ENCODE data around the gene TMEM209.
"Not testable (repeated sequence)": the region's sequence is repeated elsewhere in the genome, so short reads cannot be mapped to it uniquely, and the experiment has no call there.

TMEM209 gene

DNA sequence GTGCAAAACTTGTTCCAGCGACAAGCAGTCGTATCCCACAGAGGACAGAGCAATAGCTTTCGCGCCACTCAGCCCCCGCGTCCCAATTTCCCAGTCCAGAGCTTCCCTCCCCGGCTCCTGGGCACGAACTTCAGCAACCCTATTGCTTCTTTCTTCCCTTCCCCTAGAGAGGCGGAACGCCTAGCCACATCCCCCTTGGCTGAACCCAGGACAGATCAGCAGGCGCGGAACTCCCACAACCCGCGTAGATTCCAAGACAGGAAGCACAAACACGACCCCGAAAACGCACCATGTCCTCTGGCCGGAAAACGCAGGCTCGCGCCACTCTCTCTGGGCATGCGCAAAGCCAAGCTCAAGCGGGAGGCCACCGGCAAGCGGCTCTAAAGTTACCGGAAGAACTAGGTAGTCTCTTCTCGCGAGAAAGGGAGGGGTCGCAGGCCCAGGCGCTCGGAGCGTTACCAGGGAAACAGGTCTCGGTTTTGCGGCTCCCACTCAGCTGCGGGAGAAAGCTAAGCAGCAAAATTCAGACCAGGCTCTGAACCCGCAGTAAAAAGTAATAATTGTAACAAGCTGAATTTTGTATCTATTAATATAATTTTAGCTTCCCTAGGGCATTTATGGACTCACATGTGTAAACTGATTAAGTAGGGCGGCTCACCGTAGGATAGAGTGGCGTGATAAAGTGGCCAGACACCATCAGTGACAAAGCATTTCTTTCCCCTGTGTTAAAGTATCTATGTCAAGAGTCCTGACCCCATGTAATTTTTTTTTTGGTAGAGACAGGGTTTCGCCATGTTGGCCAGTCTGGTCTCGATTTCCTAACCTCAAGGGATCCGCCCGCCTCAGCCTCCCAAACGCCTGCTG, at the start of gene TMEM209:
TSS of gene TMEM209 (minus strand) at position 323 of the 864 bp plus-strand sequence. CDS start at position 292, 31 bp downstream.
- Histone ChIP-seq H3K79me2 (ENCODE audit: insufficient read depth, low read length) (peaks cover 24% of the 10 kb centered on the region), H3K27ac (ENCODE audit: low read depth, low read length) (peak within 1 kb of the TSS; percentile 78), H3K9me3 (ENCODE audit: insufficient read depth, low read length) (no peaks in the 10 kb centered on the region), H4K20me1 (ENCODE audit: low read depth, low read length) (no peaks in the 10 kb centered on the region), H3K4me2 (ENCODE audit: low read depth, low read length, poor library complexity, severe bottlenecking) (peak within 1 kb of the TSS; percentile 86), H3K36me3 (ENCODE audit: low read length) (peaks cover 27% of the 10 kb centered on the region), H3K27me3 (ENCODE audit: low read length) (no peaks in the 10 kb centered on the region), H2AFZ (ENCODE audit: low read depth, low read length, severe bottlenecking) (peak within 1 kb of the TSS; percentile 84), H3K4me3 (ENCODE audit: insufficient read depth, low read length, poor library complexity, severe bottlenecking) (peak within 1 kb of the TSS; percentile 98), H3F3A (ENCODE audit: insufficient read depth) (peaks cover 6% of the 10 kb centered on the region; the same call in 1 of the 2 replicates), H3K9ac (ENCODE audit: low read length) (peak within 1 kb of the TSS; percentile 96), H3K9me2 (replicated peaks; ENCODE audit: insufficient read depth, low read length) (no peaks in the 10 kb centered on the region)
- TF ChIP-seq CTCF (IDR thresholded peaks at IDR 0.05; ENCODE audit: insufficient read depth, low read length, poor library complexity, severe bottlenecking) (no peak), EZH2phosphoT487 (conservative IDR thresholded peaks at IDR 0.05; ENCODE audit: low read length) (no peak)

- Histone ChIP-seq H3F3A (ENCODE audit: insufficient read depth) (no peaks in the 10 kb centered on the region), H3K9me2 (replicated peaks; ENCODE audit: insufficient read depth, low read length) (no peaks in the 10 kb centered on the region), H3K36me3 (ENCODE audit: low read length) (no peaks in the 10 kb centered on the region), H3K9me3 (ENCODE audit: insufficient read depth, low read length) (no peaks in the 10 kb centered on the region), H3K79me2 (ENCODE audit: insufficient read depth, low read length) (no peaks in the 10 kb centered on the region), H3K27ac (ENCODE audit: low read depth, low read length) (no peak overlapping the region), H3K27me3 (ENCODE audit: low read length) (no peaks in the 10 kb centered on the region), H3K9ac (ENCODE audit: low read length) (no peak overlapping the region), H2AFZ (ENCODE audit: low read depth, low read length, severe bottlenecking) (no peak overlapping the region), H3K4me2 (ENCODE audit: low read depth, low read length, poor library complexity, severe bottlenecking) (no peak overlapping the region), H4K20me1 (ENCODE audit: low read depth, low read length) (no peaks in the 10 kb centered on the region), H3K4me3 (ENCODE audit: insufficient read depth, low read length, poor library complexity, severe bottlenecking) (no peak overlapping the region)
- no peak for TF ChIP-seq EZH2phosphoT487 (conservative IDR thresholded peaks at IDR 0.05; ENCODE audit: low read length)
- no peak for TF ChIP-seq CTCF (IDR thresholded peaks at IDR 0.05; ENCODE audit: insufficient read depth, low read length, poor library complexity, severe bottlenecking)
Measured at GRCh38 chr7:130254555-130254954, 49.3 kb upstream of the TMEM209 start.

DNA sequence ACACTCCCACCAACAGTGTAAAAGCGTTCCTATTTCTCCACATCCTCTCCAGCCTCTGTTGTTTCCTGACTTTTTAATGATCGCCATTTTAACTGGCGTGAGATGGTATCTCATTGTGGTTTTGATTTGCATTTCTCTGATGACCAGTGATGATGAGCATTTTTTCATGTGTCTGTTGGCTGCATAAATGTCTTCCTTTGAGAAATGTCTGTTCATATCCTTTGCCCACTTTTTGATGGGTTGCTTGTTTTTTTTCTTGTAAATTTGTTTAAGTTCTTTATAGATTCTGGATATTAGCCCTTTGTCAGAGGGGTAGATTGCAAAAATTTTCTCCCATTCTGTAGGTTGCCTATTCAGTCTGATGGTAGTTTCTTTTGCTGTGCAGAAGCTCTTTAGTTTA, 44.4 kb upstream of the TMEM209 start:
- H3K27ac ChIP-seq (ENCODE audit: low read depth, low read length); H3K79me2 ChIP-seq (ENCODE audit: insufficient read depth, low read length); H2AFZ ChIP-seq (ENCODE audit: low read depth, low read length, severe bottlenecking); H3K9ac ChIP-seq (ENCODE audit: low read length); H3K4me3 ChIP-seq (ENCODE audit: insufficient read depth, low read length, poor library complexity, severe bottlenecking); H3K9me3 ChIP-seq (ENCODE audit: insufficient read depth, low read length); H3K27me3 ChIP-seq (ENCODE audit: low read length); H4K20me1 ChIP-seq (ENCODE audit: low read depth, low read length); H3K4me2 ChIP-seq (ENCODE audit: low read depth, low read length, poor library complexity, severe bottlenecking); H3K36me3 ChIP-seq (ENCODE audit: low read length); H3K9me2 ChIP-seq (replicated peaks; ENCODE audit: insufficient read depth, low read length); H3F3A ChIP-seq (ENCODE audit: insufficient read depth): not testable (repeated sequence)

DNA sequence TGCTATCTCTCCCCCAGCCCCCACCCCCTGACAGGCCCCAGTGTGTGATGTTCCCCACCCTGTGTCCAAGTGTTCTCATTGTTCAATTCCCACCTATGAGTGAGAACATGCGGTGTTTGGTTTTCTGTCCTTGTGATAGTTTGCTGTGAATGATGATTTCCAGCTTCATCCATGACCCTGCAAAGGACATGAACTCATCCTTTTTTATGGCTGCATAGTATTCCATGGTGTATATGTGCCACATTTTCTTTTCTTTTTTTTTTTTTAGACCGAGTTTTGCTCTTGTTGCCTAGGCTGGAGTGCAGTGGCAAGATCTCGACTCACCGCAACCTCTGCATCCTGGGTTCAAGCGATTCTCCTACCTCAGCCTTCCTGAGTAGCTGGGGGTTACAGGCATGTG, 43.6 kb upstream of the TMEM209 start:
- H4K20me1 ChIP-seq (ENCODE audit: low read depth, low read length); H3K9me3 ChIP-seq (ENCODE audit: insufficient read depth, low read length); H3K36me3 ChIP-seq (ENCODE audit: low read length); H3K9ac ChIP-seq (ENCODE audit: low read length); H3K79me2 ChIP-seq (ENCODE audit: insufficient read depth, low read length); H3K4me2 ChIP-seq (ENCODE audit: low read depth, low read length, poor library complexity, severe bottlenecking); H2AFZ ChIP-seq (ENCODE audit: low read depth, low read length, severe bottlenecking); H3K27me3 ChIP-seq (ENCODE audit: low read length); H3K9me2 ChIP-seq (replicated peaks; ENCODE audit: insufficient read depth, low read length); H3K4me3 ChIP-seq (ENCODE audit: insufficient read depth, low read length, poor library complexity, severe bottlenecking); H3K27ac ChIP-seq (ENCODE audit: low read depth, low read length); H3F3A ChIP-seq (ENCODE audit: insufficient read depth): not testable (repeated sequence)

DNA sequence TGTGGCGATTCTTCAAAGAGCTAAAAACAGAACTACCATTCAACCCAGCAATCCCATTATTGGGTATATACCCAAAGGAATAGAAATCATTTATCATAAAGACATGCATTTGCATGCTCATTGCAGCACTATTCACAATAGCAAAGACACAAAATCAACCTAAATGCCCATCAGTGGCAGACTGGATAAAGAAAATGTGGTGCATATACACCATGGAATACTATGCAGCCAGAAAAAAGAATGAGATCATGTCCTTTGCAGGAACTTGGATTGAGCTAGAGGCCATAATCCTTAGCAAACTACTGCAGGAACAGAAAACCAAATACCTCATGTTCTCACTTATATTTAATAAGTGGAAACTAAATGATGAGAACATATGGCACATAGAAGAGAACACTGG, 41.3 kb upstream of the TMEM209 start:
- H3F3A ChIP-seq (ENCODE audit: insufficient read depth), result not testable (repeated sequence)

GRCh38 chr7:130243486-130243885, 38.3 kb upstream of the TMEM209 start:
- H3K9me3 ChIP-seq (ENCODE audit: insufficient read depth, low read length); H2AFZ ChIP-seq (ENCODE audit: low read depth, low read length, severe bottlenecking); H4K20me1 ChIP-seq (ENCODE audit: low read depth, low read length); H3K4me2 ChIP-seq (ENCODE audit: low read depth, low read length, poor library complexity, severe bottlenecking); H3K79me2 ChIP-seq (ENCODE audit: insufficient read depth, low read length); H3K9ac ChIP-seq (ENCODE audit: low read length); H3K27ac ChIP-seq (ENCODE audit: low read depth, low read length); H3F3A ChIP-seq (ENCODE audit: insufficient read depth); H3K9me2 ChIP-seq (replicated peaks; ENCODE audit: insufficient read depth, low read length); H3K36me3 ChIP-seq (ENCODE audit: low read length); H3K27me3 ChIP-seq (ENCODE audit: low read length); H3K4me3 ChIP-seq (ENCODE audit: insufficient read depth, low read length, poor library complexity, severe bottlenecking): not testable (repeated sequence)

More for the DNA sequence above, 41.3 kb upstream of the TMEM209 start:
- H3K4me3 ChIP-seq (ENCODE audit: insufficient read depth, low read length, poor library complexity, severe bottlenecking); H4K20me1 ChIP-seq (ENCODE audit: low read depth, low read length); H3K27me3 ChIP-seq (ENCODE audit: low read length); H3K79me2 ChIP-seq (ENCODE audit: insufficient read depth, low read length); H2AFZ ChIP-seq (ENCODE audit: low read depth, low read length, severe bottlenecking); H3K9me3 ChIP-seq (ENCODE audit: insufficient read depth, low read length); H3K9ac ChIP-seq (ENCODE audit: low read length); H3K9me2 ChIP-seq (replicated peaks; ENCODE audit: insufficient read depth, low read length); H3K4me2 ChIP-seq (ENCODE audit: low read depth, low read length, poor library complexity, severe bottlenecking); H3K27ac ChIP-seq (ENCODE audit: low read depth, low read length); H3K36me3 ChIP-seq (ENCODE audit: low read length): not testable (repeated sequence)

All from SU-DHL-6 (cell line).